GM23338 (cell line): ENCODE data around the gene GRAMD4. TPM values are rescaled to one million over a fixed set of nuclear protein-coding genes. Genes with fewer than 3 reads are reported as not detected.

Source experiments
- ATAC-seq: fragments of 200-7000 bp; cut with Tn5 transposase; 3 replicates; pipeline ENCODE4 v1.9.1; 2020
- DNase-seq: peaks from one replicate; pipeline ENCODE4 v3.0.0-alpha.2; 2015; ENCODE audit warnings: low spot score
- H2AFZ ChIP-seq: fragments of 200-600 bp; sonication (generic); 2 replicates; pipeline ENCODE4 v1.8.0; 2016; ENCODE audit warnings: antibody characterized with exemption, mild to moderate bottlenecking, moderate library complexity
- H3F3A ChIP-seq: fragments of 200-600 bp; sonication (generic); replicated peaks from 2 replicates; pipeline ENCODE4 v1.8.0; 2017; ENCODE audit warnings: antibody characterized with exemption, mixed run types, low read depth
- H3K27ac ChIP-seq: fragments of 200-600 bp; sonication (generic); 2 replicates; pipeline ENCODE4 v1.6.1; 2016; ENCODE audit warnings: low read depth
- H3K27me3 ChIP-seq: fragments of 200-600 bp; sonication (generic); 2 replicates; pipeline ENCODE4 v1.8.0; 2016; ENCODE audit warnings: mild to moderate bottlenecking, mixed run types, moderate library complexity; ENCODE audit not compliant: insufficient read depth
- H3K36me3 ChIP-seq: fragments of 200-600 bp; sonication (generic); 2 replicates; pipeline ENCODE4 v1.8.0; 2016; ENCODE audit warnings: mild to moderate bottlenecking; ENCODE audit not compliant: insufficient read depth
- H3K4me1 ChIP-seq: fragments of 200-600 bp; sonication (generic); 2 replicates; pipeline ENCODE4 v1.8.0; 2016; ENCODE audit warnings: mild to moderate bottlenecking, moderate library complexity; ENCODE audit not compliant: insufficient read depth
- H3K4me2 ChIP-seq: fragments of 200-600 bp; sonication (generic); 2 replicates; pipeline ENCODE4 v1.7.1; 2017; ENCODE audit warnings: mixed run types
- H3K4me3 ChIP-seq: fragments of 200-600 bp; sonication (generic); 2 replicates; pipeline ENCODE4 v1.6.1; 2016; ENCODE audit warnings: mixed run types
- H3K79me2 ChIP-seq: fragments of 200-600 bp; sonication (generic); replicated peaks from 2 replicates; pipeline ENCODE4 v1.8.0; 2017; ENCODE audit warnings: mild to moderate bottlenecking; ENCODE audit not compliant: insufficient read depth
- H3K9me2 ChIP-seq: fragments of 200-600 bp; sonication (generic); 2 replicates; pipeline ENCODE4 v1.8.0; 2017; ENCODE audit not compliant: insufficient read depth
- H4K20me1 ChIP-seq: fragments of 200-600 bp; sonication (generic); replicated peaks from 2 replicates; pipeline ENCODE4 v1.8.0; 2017; ENCODE audit warnings: mild to moderate bottlenecking; ENCODE audit not compliant: insufficient read depth
- H3K27ac Mint-ChIP-seq: 2 replicates; pipeline ENCODE4 v1.8.0; 2020; ENCODE audit warnings: inconsistent platforms, mild to moderate bottlenecking, moderate library complexity, mixed read lengths
- H3K27me3 Mint-ChIP-seq: 3 replicates; pipeline ENCODE4 v1.8.0; 2022; ENCODE audit warnings: low read depth, mild to moderate bottlenecking, moderate library complexity, mixed read lengths, inconsistent platforms; ENCODE audit not compliant: insufficient read depth, poor library complexity
- H3K36me3 Mint-ChIP-seq: 3 replicates; pipeline ENCODE4 v1.8.0; 2021; ENCODE audit warnings: low read depth, mild to moderate bottlenecking, inconsistent platforms, moderate library complexity, mixed read lengths
- H3K4me1 Mint-ChIP-seq: 3 replicates; pipeline ENCODE4 v1.8.0; 2020; ENCODE audit warnings: mild to moderate bottlenecking, inconsistent platforms, mixed read lengths
- H3K4me3 Mint-ChIP-seq: 3 replicates; pipeline ENCODE4 v1.8.0; 2021; ENCODE audit warnings: moderate library complexity, mild to moderate bottlenecking, inconsistent platforms, mixed read lengths
- H3K9me3 Mint-ChIP-seq: 3 replicates; pipeline ENCODE4 v1.8.0; 2020; ENCODE audit warnings: moderate library complexity, mild to moderate bottlenecking, inconsistent platforms, mixed read lengths
- CREB1 ChIP-seq: fragments of 250-450 bp; sonication (Bioruptor Pico); IDR thresholded peaks from 2 replicates; pipeline ENCODE4 v1.5.0; 2020; ENCODE audit warnings: low read depth, mild to moderate bottlenecking, moderate library complexity
- CTCF ChIP-seq, 2 experiments: fragments of 200-600 bp in 1 of 2; sonication (generic) in 1 of 2; conservative IDR thresholded peaks; 2 replicates each; pipeline versions ENCODE4 v1.5.1 to v1.6.1; 2016 to 2017; ENCODE audit warnings: antibody characterized with exemption in 2 of 2, low read depth in 2 of 2, mild to moderate bottlenecking in 2 of 2, moderate library complexity in 1 of 2
- ETS1 ChIP-seq: IDR thresholded peaks from 2 replicates; pipeline ENCODE4 v1.6.1; 2016; ENCODE audit warnings: antibody characterized with exemption
- EZH2 ChIP-seq: fragments of 200-600 bp; sonication (generic); IDR thresholded peaks from one replicate; pipeline ENCODE4 v1.8.0; 2017; ENCODE audit warnings: antibody characterized with exemption, mild to moderate bottlenecking, low read depth; ENCODE audit not compliant: unreplicated experiment
- EZH2phosphoT487 ChIP-seq: fragments of 200-600 bp; sonication (generic); IDR thresholded peaks from one replicate; pipeline ENCODE4 v1.8.1; 2018; ENCODE audit warnings: antibody characterized with exemption; ENCODE audit not compliant: unreplicated experiment
- JUNB ChIP-seq: IDR thresholded peaks from one replicate; pipeline ENCODE4 v1.6.1; 2016; ENCODE audit warnings: antibody characterized with exemption; ENCODE audit not compliant: unreplicated experiment
- NANOG ChIP-seq: IDR thresholded peaks from 2 replicates; pipeline ENCODE4 v1.6.1; 2016; ENCODE audit warnings: antibody characterized with exemption, borderline replicate concordance
- POLR2AphosphoS5 ChIP-seq: IDR thresholded peaks from 2 replicates; pipeline ENCODE4 v1.6.1; 2016; ENCODE audit warnings: antibody characterized with exemption, low read depth
- REST ChIP-seq: IDR thresholded peaks from one replicate; pipeline ENCODE4 v1.6.1; 2018; ENCODE audit warnings: antibody characterized with exemption; ENCODE audit not compliant: unreplicated experiment
- STAT1 ChIP-seq: IDR thresholded peaks from one replicate; pipeline ENCODE4 v1.6.1; 2016; ENCODE audit warnings: antibody characterized with exemption; ENCODE audit not compliant: unreplicated experiment
- ZNF114 ChIP-seq: fragments of 250-450 bp; sonication (Bioruptor Pico); IDR thresholded peaks from 2 replicates; pipeline ENCODE4 v1.5.0; 2020; ENCODE audit warnings: mild to moderate bottlenecking, moderate library complexity
- ZNF331 ChIP-seq: fragments of 250-450 bp; sonication (Bioruptor Pico); IDR thresholded peaks from 2 replicates; pipeline ENCODE4 v1.5.0; 2020; ENCODE audit warnings: low read depth, mild to moderate bottlenecking, moderate library complexity
- ZNF462 ChIP-seq: fragments of 250-450 bp; sonication (Bioruptor Pico); IDR thresholded peaks from 2 replicates; pipeline ENCODE4 v1.5.0; 2020; ENCODE audit warnings: mild to moderate bottlenecking, moderate library complexity
- polyA plus RNA-seq: library from polyadenylated mRNA; unstranded; fragments of >200 nt; fragmentation: Nextera tagmentation; extraction: Ambion mirVana; gene quantifications from 2 replicates; pipeline ENCODE4 v1.2.1, GENCODE V29; 2016
- total RNA-seq: library from RNA; depleted of rRNA; stranded (reverse); fragments of >200 nt; shearing (Covaris generic); gene quantifications from 2 replicates; pipeline ENCODE4 v1.2.3, GENCODE V29; 2014

Gene GRAMD4
- total and polyA plus RNA-seq, 2 experiments from 2014 or later, result 2.7 to 81.8 TPM

- H3F3A ChIP-seq, result no peaks in the 10 kb centered on the region
- no peaks in the 10 kb centered on the region for H3K36me3 ChIP-seq
- no peaks in the 10 kb centered on the region for H3K27me3 ChIP-seq
- H3K9me2 ChIP-seq, result no peaks in the 10 kb centered on the region
- no peaks in the 10 kb centered on the region for H4K20me1 ChIP-seq
- Mint-ChIP-seq H3K36me3 (no peaks in the 10 kb centered on the region), H3K4me1 (no peaks in the 10 kb centered on the region), H3K27me3 (peaks cover 8% of the 10 kb centered on the region), H3K4me3 (no peak overlapping the region), H3K27ac (no peak overlapping the region), H3K9me3 (no peaks in the 10 kb centered on the region)
- H3K79me2 ChIP-seq, result no peaks in the 10 kb centered on the region
- no peak overlapping the region for H2AFZ ChIP-seq
- H3K4me1 ChIP-seq, result no peaks in the 10 kb centered on the region
- no peak overlapping the region for H3K4me3 ChIP-seq
- TF ChIP-seq ETS1 (no peak), ZNF462 (CRISPR knock-in tag) (no peak), ZNF114 (CRISPR knock-in tag) (no peak), NANOG (no peak), REST (no peak), EZH2 (no peak), STAT1 (no peak), EZH2phosphoT487 (no peak), ZNF331 (CRISPR knock-in tag) (no peak), CREB1 (CRISPR knock-in tag) (no peak), POLR2AphosphoS5 (no peak), JUNB (no peak), CTCF (conservative IDR thresholded peaks at IDR 0.05; ENCODE audit: low read depth in 2 of 2) (no peak)
- H3K4me2 ChIP-seq, result no peak overlapping the region
- no peak overlapping the region for H3K27ac ChIP-seq
- ATAC-seq, result no peak
- DNase-seq, result no peak
These were observed 56.7 kb downstream of the GRAMD4 start for GRCh38 chr22:46676881-46677280.
